ENCODE measurements around the gene TMEM30A. TPM values are rescaled to one million over a fixed set of nuclear protein-coding genes. Genes with fewer than 3 reads are reported as not detected.

TMEM30A gene
- total RNA-seq, 1 donor from 2014 or later = 121 TPM

DNA sequence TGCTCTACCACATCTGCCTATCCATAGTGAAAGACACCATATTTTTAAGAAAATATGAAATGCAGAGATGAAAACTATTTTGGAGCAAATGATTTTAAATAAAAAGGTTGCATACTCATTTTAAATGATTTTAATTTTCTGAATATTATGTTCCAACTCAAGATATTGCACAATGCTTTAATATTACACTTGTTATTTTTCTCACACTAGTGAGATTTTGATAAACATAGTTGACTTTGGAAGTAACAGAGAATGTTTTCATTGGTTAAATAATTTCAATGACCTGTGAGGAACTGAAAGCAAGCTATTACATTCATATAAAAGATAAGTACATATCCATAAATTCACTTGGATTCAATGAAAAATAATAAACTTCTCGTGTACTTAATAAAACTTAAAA lies 7.2 kb upstream of the TMEM30A start:
- no peak for DNase-seq (ENCODE audit: low read depth in 2 of 2)

DNA sequence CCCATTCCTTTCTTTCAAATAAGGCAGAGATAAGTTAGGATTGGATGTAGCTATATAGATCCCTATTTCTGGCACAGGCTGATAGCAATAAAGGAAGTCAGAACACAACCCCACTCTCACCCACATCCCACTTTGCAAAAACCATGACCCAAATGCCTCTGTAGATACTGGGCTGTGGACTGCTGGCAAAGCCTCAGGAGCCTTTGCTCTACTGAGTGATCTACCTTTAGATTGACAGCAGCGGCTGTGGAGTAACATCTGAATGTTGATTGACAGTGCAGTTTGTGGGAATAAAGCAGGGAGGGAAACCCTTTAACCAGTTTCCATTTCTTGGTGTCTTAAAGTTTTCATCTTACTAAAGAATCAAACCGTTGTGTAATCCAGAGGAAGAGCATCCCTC lies 6.7 kb upstream of the TMEM30A start:
- DNase-seq (ENCODE audit: low read depth in 2 of 2) = no peak

DNA sequence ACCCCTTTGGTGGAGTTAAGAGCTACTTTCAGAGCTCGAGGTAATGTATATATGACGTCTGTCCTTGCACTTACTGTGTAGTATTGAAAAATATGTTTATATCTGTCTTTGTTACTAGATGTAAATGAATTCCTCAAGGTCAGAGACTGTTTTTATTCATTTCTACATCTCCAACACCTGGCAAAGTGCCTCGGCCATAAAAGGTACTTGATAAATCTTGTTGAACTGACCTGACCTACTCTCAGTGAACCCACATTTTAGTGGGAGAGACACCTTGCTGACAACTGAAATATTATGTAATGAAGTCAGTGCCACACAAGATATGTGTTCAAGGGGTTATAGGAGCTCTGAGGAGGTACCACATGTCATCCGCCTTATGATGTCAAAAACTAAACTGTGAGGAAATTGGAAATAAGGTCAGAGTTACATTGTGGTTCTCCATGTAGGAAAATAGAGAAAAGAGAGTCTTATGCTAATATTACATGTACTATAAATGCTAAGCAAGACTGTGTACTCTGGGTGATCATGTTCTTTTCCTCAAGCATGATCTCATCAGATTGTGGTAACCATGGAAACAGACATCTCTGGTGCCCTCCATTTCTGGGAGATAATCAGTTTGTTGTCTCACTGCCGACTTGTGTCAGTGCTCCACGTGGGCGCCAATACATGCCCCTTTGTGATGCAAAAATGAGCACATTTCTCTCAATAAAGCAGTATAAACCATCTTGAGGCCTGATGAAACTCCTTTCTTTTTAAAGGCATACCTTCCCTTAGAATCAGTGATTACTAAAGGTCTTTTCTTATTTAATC lies 5.7 kb upstream of the TMEM30A start:
- no peak for DNase-seq (ENCODE audit: low read depth in 2 of 2)

DNA sequence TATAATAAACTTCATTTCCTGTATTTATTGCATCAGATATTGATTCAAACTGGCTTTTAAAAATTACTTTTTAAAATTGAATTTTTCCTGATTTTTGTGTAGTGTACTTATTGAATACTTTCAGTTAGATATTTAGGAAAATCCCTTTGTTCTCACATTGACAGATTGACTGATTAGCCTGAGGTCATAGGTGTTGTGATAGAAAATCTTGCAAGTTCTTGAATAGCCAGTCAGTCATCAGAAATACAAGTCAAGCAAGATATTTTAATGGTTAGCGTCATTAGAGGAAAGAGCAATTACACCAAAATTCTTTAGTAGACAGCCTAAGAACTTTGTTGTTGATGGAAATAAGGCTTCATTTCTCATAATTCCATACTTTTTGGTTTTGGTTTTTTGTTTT lies 3.4 kb upstream of the TMEM30A start:
- no peak for DNase-seq (ENCODE audit: low read depth in 2 of 2)

DNA sequence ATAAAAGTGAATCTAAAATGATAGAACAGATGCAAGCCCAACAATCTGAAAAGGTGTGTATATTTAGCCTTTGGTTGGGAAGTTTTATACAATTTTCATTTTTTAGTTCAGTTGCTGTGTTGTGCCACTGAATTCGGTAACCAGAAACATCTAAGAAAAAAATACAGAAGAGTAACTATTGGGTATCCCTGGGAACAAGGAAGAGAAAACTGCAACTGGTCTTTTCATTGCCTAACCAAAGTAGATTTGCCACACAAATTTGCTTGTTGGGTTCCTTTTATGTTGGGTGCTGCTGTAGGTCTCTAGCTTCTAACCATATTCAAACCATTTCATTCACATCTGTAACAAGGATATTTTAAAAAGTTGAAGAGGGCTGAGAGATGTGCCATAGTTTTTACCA lies 2.8 kb upstream of the TMEM30A start:
- no peak for DNase-seq (ENCODE audit: low read depth in 2 of 2)

DNA sequence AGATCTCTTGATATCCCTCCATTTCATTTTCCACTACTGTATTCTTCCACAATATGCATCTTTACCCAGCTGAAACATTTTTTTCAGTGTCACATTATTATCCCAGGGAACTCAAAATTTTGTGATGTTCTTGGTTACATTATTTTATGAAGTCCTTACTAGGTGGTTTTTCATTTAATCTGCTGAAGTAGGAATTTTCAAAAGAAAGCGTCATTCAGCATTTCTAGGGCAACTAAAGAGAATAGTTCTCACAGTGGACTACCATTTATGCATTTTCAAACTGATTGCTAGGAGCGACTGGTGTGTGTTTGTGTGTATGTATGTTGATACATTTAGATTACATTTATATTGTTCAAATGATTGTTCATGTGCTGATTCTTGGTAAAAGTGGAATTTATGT lies 2.4 kb upstream of the TMEM30A start:
- no peak for DNase-seq (ENCODE audit: low read depth in 2 of 2)

DNA sequence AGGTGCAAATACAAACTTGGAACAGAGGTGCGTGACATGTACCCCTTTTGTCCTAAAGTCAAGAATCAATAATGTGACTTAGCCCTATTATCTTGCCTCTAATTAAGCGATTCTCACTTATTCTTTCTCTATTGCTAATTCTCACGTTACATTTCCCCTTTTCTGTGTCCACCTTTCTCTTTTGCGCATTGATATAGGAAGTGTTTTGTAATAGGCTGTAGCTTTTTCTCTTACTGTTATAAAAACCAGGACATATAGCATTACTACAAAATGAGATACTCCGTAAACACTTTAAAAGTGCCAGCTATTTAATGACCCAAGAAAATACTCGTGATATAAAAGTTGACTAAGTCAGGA lies 669 bp upstream of the TMEM30A start:
- DNase-seq (ENCODE audit: low read depth in 2 of 2) = peak in 1 of 2 donors; percentile 54

DNA sequence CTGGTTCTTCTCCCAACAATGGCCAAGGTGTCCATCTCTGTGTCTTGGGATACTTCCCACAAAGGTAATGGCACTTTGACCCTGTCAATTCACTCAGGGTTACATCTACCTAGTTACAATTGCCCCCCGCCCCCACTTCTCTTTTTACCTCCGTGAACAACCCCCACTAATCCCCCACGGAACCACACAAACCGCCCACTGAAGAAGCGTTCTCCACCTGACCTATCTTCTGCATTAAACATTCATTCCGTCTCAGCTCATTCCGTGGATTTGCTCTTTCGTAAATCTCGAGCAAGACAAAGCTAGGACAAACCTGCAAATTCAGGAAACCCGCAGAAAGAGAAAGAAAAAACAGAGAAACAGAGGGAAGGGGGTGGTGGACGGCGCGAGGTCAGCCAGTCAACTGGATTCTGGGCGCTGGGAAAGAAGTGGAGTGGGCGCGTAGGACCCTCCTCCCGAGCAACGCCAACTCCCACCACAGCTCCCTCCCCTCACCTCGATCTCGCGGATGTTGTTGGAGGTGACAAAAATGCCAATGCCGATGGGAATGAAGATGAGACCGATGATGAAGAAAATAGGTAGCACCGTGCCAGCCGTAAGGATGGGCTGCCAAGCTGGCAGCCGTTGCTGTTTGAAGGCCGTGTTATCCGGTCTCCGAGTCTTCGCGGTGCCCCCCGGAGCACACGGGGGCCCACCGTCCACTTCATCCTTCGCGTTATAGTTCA lies 523 bp downstream of the TMEM30A start:
- DNase-seq (ENCODE audit: low read depth in 2 of 2) = peak; percentile 44 to 47

DNA sequence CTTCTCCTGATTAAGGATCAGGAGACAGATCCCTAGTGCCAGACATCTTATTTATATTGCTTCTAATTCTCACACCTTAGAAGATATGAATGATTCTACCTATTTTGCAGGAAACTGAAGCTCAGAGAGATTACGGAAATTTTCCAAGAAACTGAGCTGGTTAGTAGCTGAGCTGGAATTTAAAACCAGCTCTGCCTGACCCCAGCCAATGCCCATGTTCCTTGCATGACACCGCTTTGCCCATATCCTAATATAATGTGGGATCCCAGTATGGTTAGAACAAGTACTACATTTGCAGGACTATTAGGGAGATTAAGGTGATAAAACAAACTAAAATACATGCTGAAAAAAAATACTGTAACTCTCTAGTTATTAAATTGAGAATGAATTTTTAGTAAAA lies 1.9 kb downstream of the TMEM30A start:
- DNase-seq (ENCODE audit: low read depth in 2 of 2) = no peak

DNA sequence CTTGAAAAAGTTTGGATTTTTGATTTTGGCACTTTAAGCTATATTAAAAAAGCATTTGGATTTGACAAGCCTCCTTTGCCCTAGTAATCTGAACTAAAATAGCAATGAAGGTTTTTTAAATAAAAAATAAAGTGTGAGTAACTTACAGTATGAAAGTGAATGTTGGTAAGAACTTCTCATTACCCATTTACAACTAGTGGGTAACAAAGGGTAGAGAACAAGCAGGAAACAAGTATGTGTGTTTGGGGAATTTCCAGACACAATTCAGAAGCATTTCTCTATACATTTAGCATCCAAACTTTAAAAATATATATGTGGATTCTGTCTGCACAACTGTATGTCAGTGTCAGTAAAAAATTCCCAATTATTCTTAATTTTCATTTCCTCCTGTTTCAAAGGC lies 2.9 kb downstream of the TMEM30A start:
- DNase-seq (ENCODE audit: low read depth in 2 of 2) = peak in 1 of 2 donors; percentile 42

DNA sequence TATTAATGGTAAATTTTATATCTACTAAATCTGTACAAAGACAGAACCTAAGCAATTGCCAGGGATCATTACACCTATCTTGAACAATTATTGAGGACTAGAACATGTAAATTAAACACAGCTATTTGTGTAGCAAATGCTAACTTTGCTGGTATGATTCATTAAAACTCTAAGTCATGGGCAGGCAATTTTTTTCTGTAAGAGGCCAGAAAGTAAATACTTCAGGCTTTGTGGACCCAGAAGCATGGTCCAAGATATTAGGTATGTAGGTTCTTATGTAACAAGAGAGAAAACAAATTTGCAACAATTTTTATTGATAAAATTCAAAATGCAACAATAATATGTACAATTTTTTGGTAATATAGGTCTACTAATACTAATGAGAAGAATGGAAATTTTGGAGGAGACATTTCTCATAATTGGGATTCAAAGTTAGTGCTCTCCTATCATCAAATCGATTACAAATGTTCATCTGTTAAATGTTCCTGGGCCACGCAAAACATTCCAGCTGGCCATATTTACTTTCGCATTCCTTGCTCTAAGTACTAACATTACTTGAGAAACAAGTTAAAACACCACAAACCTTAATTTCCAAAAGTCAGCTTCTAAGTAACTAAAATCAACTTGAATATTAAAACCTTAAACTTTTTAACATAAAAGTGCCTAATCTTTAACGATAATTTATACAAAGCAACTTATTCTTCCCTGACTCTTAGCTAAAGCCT lies 4.3 kb downstream of the TMEM30A start:
- DNase-seq (ENCODE audit: low read depth in 2 of 2) = no peak

DNA sequence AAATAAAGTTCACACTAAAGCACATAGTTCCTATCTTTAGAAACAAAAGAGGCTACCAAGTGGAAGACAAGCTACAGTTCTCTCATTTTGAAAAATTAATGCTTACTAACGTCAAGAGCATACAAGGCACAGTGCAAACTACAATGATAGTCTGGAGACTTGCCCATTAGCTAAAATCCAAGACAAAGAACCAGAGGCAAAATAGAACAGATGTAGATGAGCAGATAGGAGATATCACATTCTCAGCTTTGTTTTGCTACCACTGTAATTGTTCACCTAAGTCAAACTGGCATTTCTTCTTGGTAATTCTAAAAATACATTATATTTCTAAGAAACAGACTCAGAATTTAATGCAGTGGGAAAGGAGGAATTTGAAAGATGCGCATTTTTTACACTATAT lies 5.2 kb downstream of the TMEM30A start:
- peak in 1 of 2 donors; percentile 53 for DNase-seq (ENCODE audit: low read depth in 2 of 2)

DNA sequence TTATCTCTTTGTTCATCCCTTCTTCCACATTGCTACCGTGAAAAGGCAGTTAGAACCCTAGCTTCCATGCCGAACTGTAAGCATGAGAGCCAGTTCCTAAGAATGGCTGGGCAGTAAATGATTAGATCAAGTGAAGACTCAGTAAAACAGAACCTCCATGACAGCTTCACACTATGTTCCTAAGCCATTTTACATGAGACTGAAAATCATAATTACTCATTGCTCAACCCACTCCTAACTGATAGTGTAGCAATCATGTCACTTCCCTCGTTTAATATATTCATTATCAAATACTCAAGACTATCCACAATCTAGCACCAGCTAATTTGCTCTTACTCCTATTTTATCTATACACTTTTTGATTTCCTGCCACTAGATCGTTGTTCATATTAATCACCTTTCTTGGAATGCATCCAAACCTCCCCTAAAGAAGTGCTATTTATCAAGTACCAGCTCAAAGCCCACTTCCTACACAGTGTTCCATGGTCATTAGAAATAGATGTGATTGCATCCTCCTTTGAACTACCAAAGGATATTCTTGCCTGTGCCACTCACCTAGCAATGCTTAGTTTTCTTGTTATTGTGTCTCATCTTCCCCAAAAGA lies 6.0 kb downstream of the TMEM30A start:
- peak in 1 of 2 donors; percentile 33 for DNase-seq (ENCODE audit: low read depth in 2 of 2)

DNA sequence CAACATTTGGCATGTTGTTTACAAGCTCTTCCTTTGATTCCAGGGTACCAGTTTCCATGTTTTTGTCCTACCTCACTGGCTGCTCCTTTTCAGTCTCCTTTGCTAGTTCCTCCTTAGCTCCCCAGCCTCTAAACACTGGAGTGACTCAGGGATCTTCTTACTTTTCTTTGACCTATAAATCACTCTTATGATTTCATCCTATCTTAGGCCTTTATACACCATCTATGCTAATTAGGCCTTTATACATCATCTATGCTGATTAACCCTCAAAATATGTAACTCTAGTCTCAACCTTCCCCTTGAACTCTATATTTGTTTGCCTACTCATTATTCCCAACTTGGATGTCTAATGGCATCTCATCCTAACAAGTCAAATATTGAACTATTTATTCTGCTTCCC lies 9.5 kb downstream of the TMEM30A start:
- peak in 1 of 2 donors; percentile 67 for DNase-seq (ENCODE audit: low read depth in 2 of 2)

DNA sequence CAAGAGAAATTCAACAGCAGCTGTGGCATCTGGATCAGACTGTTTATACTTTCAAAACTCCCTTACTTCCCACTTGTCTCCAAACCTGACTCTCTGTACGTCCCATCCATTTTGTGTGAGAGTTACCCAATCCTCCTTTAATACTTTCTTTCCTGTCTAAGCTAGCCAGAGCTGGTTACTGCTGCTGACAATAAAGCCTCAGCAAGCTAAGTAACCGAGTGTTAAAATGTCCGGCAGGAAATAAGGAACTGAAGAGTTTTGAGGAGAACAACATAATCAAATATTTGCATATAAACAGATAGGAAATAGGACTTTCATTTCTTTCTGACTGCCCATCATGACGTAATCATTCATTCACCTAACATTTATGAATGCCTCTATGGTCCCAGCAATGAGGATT lies 11.6 kb downstream of the TMEM30A start:
- DNase-seq (ENCODE audit: low read depth in 2 of 2) = no peak

DNA sequence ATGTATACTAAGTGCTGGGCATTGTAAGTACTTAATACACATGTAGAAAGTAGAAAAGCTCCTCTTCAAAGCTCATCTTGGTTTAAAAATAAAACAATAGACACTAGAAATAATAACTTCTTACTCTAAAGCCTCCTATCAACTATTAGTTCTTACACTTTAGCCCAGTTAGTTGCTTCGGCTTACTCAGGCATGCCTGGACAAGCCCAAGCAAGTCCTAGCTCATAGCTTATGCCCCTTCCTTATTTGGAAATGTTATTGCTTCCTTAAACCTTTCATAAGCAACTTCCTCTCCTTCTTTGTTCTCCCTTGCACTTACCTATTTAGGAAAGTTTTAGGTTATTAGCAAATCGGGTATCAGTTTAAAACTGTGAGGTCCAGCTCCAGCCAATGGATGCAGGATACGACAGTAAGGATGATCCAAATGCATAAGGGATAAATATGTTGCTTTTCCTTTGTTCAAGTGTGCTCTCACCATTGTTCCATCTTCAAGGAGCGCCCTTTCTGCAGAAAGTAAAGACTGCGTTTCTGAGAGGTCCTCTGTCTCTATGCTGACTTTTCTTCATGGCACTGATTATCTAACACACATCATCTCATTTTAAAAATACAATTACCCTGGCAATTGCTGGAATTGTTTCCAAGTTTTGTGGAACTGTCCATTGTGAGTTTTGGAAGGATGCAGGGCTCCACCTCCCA lies 12.3 kb downstream of the TMEM30A start:
- DNase-seq (ENCODE audit: low read depth in 2 of 2) = peak in 1 of 2 donors; percentile 57

DNA sequence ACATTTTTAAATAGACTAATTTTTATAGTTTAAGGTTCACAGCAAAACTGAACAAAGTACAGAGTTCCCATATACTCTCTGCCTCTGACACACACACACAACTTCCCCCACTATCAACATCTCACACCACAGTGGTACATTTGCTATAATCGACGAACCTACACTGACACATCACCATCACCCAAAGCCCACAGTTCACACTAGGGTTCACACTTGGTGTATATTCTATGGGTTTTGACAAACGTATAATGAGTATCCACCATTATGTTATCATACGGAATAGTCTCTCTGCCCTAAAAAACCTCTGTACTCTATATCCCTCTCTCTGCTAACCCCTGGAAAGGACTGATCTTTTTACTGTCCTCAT lies 15.6 kb downstream of the TMEM30A start:
- DNase-seq (ENCODE audit: low read depth in 2 of 2) = no peak

DNA sequence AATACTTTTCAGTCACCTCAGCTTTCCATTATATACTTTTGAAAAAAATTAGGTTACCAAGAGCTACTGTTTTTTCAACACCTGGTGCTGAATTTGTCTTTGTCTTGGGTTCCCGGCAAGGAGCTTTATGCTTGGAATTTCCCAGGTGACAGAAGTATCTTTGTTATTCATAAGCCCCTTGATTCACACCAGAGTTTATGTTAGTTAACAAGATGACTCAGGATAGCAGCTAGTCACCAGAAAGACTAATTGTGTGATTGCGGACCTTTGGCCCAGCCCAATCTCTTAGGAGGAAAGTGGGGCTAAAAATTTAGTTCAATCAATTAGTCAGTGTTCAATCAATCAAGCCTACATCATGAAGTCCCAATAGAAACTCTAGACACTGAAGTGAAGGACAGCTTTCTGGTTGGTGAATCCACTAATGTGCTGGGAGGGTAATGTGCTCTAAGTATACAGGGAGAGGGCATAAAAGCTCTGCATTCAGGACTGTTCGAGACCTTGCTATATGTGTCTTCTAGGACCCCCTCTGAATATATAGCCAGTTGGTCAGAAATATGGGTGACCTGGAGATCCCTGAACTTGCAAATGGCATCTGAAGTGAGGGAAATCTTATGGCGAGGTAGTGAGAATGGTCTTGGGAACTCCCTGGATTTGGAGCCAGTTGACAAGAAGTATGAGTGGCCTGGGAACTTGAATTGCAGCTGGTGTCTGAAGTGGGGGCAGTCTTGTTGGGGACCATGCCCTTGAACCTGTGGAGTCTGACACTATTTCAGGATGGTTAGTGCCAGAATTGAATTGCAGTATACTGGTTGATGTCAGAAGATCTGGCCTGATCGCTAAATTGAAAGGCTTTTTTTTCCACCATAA lies 16.2 kb downstream of the TMEM30A start:
- peak in 1 of 2 donors; percentile 68 for DNase-seq (ENCODE audit: low read depth in 2 of 2)

DNA sequence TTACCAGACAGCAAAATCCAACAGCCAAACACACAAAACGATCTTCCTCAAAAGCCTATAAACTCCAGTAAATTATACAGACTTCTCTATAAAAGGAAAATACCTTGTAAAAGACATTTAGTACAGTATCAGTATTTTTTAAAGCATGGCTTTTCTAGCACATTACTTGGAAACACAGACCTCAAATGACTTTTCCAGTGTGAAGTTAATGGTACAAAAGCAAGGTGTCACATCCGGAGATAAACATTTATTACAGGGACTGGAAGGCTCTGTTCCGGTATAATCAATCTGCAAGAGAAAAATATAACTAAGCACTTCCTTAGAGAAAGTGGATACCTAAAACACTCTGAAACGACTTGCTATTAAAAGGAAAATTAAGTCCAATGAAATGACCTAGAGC lies 17.1 kb downstream of the TMEM30A start:
- DNase-seq (ENCODE audit: low read depth in 2 of 2) = peak; percentile 61 to 66

DNA sequence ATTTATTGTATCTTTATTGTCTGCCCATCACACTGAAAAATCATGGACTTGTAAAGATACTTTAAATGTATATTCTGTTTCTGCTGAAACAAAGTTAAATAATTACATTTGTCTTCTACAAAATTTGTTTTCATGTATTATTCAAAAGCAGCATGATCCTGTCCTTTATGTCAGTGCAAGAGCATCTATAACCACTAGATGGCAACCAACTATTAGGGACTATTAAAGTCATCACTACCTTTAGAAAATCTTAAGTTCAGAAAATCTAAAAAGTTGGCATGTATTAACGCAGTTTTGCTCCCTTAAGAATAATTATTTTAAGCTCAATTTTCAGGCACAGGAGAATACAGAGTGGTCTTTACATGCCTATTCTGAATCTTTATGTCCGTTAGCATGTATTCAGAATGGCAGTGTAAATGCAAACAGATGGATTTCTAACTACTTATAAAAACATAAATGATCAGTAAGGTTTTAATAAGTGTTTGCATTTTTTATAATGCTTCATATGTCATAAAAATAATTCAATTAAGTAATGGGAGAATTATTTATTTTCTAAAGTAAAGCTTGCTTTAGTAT lies 17.8 kb downstream of the TMEM30A start:
- DNase-seq (ENCODE audit: low read depth in 2 of 2) = peak; percentile 70 to 71
